Activated CD4-positive, alpha-beta T cell treated with anti-CD3 and anti-CD28 coated beads, Interleukin-2, amount 50 U/mL, for 48 hours (primary cell): Measurements from ENCODE around the gene OPHN1.

Experiments
- DNase-seq, 2 experiments: peaks; one replicate each; pipeline ENCODE4 v3.0.0-alpha.2; 2020

Gene OPHN1

GRCh38 chrX:68234171-68234910 lies 199.0 kb downstream of the OPHN1 start:
- DNase-seq, result no peak

GRCh38 chrX:68232206-68232605 lies 201.1 kb downstream of the OPHN1 start:
- DNase-seq, result no peak

GRCh38 chrX:68209008-68209407 lies 224.3 kb downstream of the OPHN1 start:
- no peak for DNase-seq

GRCh38 chrX:68204521-68205038 lies 228.7 kb downstream of the OPHN1 start:
- DNase-seq, result no peak

GRCh38 chrX:68203646-68204045 lies 229.6 kb downstream of the OPHN1 start:
- DNase-seq, result no peak

GRCh38 chrX:68203211-68203610 lies 230.1 kb downstream of the OPHN1 start:
- no peak for DNase-seq

GRCh38 chrX:68199062-68199848 lies 234.0 kb downstream of the OPHN1 start:
- no peak for DNase-seq

GRCh38 chrX:68196939-68197791 lies 236.1 kb downstream of the OPHN1 start:
- peak; percentile 4 to 18 for DNase-seq

GRCh38 chrX:68195561-68195960 lies 237.7 kb downstream of the OPHN1 start:
- no peak for DNase-seq

- DNase-seq, result no peak
These were observed 239.5 kb downstream of the OPHN1 start for GRCh38 chrX:68193786-68194185.

GRCh38 chrX:68193234-68193633 lies 240.1 kb downstream of the OPHN1 start:
- DNase-seq, result no peak

- no peak for DNase-seq
These were observed 242.5 kb downstream of the OPHN1 start for GRCh38 chrX:68190799-68191198.

GRCh38 chrX:68186552-68187262 lies 246.6 kb downstream of the OPHN1 start:
- DNase-seq, result no peak

GRCh38 chrX:68185161-68185560 lies 248.1 kb downstream of the OPHN1 start:
- DNase-seq, result no peak

GRCh38 chrX:68183612-68184214 lies 249.6 kb downstream of the OPHN1 start:
- DNase-seq, result no peak

- no peak for DNase-seq
These were observed 252.7 kb downstream of the OPHN1 start for GRCh38 chrX:68180579-68180978.

- no peak for DNase-seq
These were observed 253.9 kb downstream of the OPHN1 start for GRCh38 chrX:68179355-68179754.

GRCh38 chrX:68177542-68177941 lies 255.8 kb downstream of the OPHN1 start:
- no peak for DNase-seq

GRCh38 chrX:68175562-68175961 lies 257.7 kb downstream of the OPHN1 start:
- DNase-seq, result no peak

GRCh38 chrX:68163441-68163840 lies 269.9 kb downstream of the OPHN1 start:
- no peak for DNase-seq

- DNase-seq, result no peak
These were observed 285.4 kb downstream of the OPHN1 start for GRCh38 chrX:68147848-68148247.

GRCh38 chrX:68146054-68146453 lies 287.2 kb downstream of the OPHN1 start:
- DNase-seq, result no peak
